Measurements from ENCODE around the gene STRIP2. TPM values are rescaled to one million over a fixed set of nuclear protein-coding genes. Genes with fewer than 3 reads are reported as not detected.
"Not testable (repeated sequence)": the region's sequence is repeated elsewhere in the genome, so short reads cannot be mapped to it uniquely, and the experiment has no call there.

The STRIP2 gene
- total and polyA plus RNA-seq, 2 of the 13 experiments (the other 11 are each of a cell fraction or from before 2014, with no cell fraction given) = 3.9 to 8.2 TPM

GRCh38 chr7:129480674-129481363, 46.6 kb downstream of the STRIP2 start (continued):
- TF ChIP-seq TRIM22 (IDR thresholded peaks at IDR 0.05) (no peak), ZFP1 (CRISPR knock-in tag; IDR thresholded peaks at IDR 0.05) (no peak), ZNF782 (CRISPR knock-in tag; IDR thresholded peaks at IDR 0.05; ENCODE audit: borderline replicate concordance) (no peak), ZEB1 (IDR thresholded peaks at IDR 0.05; ENCODE audit: insufficient replicate concordance, low read depth) (no peak), CHD4 (IDR thresholded peaks at IDR 0.05; ENCODE audit: borderline replicate concordance, low read length) (no peak)

GRCh38 chr7:129481376-129481775, 47.1 kb downstream of the STRIP2 start:
- H3K79me2 ChIP-seq (ENCODE audit: insufficient read depth, low read length); in situ Hi-C loops (cut with HindIII; ENCODE audit: extremely low pct_ligation_motif_present, low pct_unique_long_range_greater_than_20kb); H2AFZ ChIP-seq (ENCODE audit: low read length); H3K4me2 ChIP-seq (ENCODE audit: low read depth, low read length); intact Hi-C loops (cut with micrococcal nuclease; ENCODE audit: unreplicated experiment); ATAC-seq; H3K4me1 ChIP-seq (ENCODE audit: insufficient read depth, low read length); DNase-seq (ENCODE audit: low spot score); H3K27me3 ChIP-seq (ENCODE audit: control insufficient read depth in 1 of 2, insufficient read depth in 2 of 2, low read length in 2 of 2); H3K36me3 ChIP-seq (replicated peaks in 1 of 2; ENCODE audit: control insufficient read depth in 1 of 2, insufficient read depth in 2 of 2, low read length in 2 of 2); FAIRE-seq; H3K9ac ChIP-seq (ENCODE audit: insufficient read depth, low read depth, low read length); H3K4me3 ChIP-seq (replicated peaks in 1 of 3; ENCODE audit: insufficient read depth in 1 of 3, low read depth in 2 of 3, low read length in 3 of 3); H3K9me3 ChIP-seq (ENCODE audit: low read length); H3K27ac ChIP-seq (ENCODE audit: extremely low read length, insufficient read depth, low read length); H4K20me1 ChIP-seq (ENCODE audit: insufficient read depth, low read length); CTCF ChIA-PET (ENCODE audit: low intra/inter-chr PET ratio, low total read pairs); BruUV-seq (replicated peaks); POLR2A ChIA-PET: not testable (repeated sequence)
- 97% methylated on average over 6 of the region's 6 CpGs for WGBS (ENCODE audit: low lambda C conversion rate)

GRCh38 chr7:129482781-129483180, 48.5 kb downstream of the STRIP2 start:
- Histone ChIP-seq H3K4me2 (ENCODE audit: low read depth, low read length) (no peak overlapping the region), H3K79me2 (ENCODE audit: insufficient read depth, low read length) (no peaks in the 10 kb centered on the region), H4K20me1 (ENCODE audit: insufficient read depth, low read length) (no peaks in the 10 kb centered on the region), H3K9ac (ENCODE audit: insufficient read depth, low read depth, low read length) (no peak overlapping the region), H3K36me3 (replicated peaks in 1 of 2; ENCODE audit: control insufficient read depth in 1 of 2, insufficient read depth in 2 of 2, low read length in 2 of 2) (peaks cover 2 to 4% of the 10 kb centered on the region in 2 experiments; a peak in 1 of 5 replicates), H3K4me1 (ENCODE audit: insufficient read depth, low read length) (no peaks in the 10 kb centered on the region), H3K4me3 (replicated peaks in 1 of 3; ENCODE audit: insufficient read depth in 1 of 3, low read depth in 2 of 3, low read length in 3 of 3) (no peak overlapping the region), H3K27me3 (ENCODE audit: control insufficient read depth in 1 of 2, insufficient read depth in 2 of 2, low read length in 2 of 2) (no peaks in the 10 kb centered on the region), H2AFZ (ENCODE audit: low read length) (no peak overlapping the region), H3K9me3 (ENCODE audit: low read length) (no peaks in the 10 kb centered on the region), H3K27ac (ENCODE audit: extremely low read length, insufficient read depth, low read length) (no peak overlapping the region)
- no peak for FAIRE-seq
- 97% methylated on average over 8 of the region's 8 CpGs for WGBS (ENCODE audit: low lambda C conversion rate)
- POLR2A ChIA-PET = no interaction called here
- in situ Hi-C loops (cut with HindIII; ENCODE audit: extremely low pct_ligation_motif_present, low pct_unique_long_range_greater_than_20kb) (no loop called here), intact Hi-C loops (cut with micrococcal nuclease; ENCODE audit: unreplicated experiment) (no loop called here)
- ATAC-seq = no peak
- TF ChIP-seq ZEB1 (IDR thresholded peaks at IDR 0.05; ENCODE audit: insufficient replicate concordance, low read depth) = no peak
- no peak for DNase-seq (ENCODE audit: low spot score)
- CTCF ChIA-PET (ENCODE audit: low intra/inter-chr PET ratio, low total read pairs) = no interaction called here
- no TSS peak for BruUV-seq (replicated peaks)
